GM13976 (cell line): ENCODE measurements around the gene MPZL2.

Source experiments
- DNase-seq: peaks from one replicate; pipeline ENCODE4 v3.0.0; 2012; ENCODE audit warnings: low spot score
- CTCF ChIP-seq: IDR thresholded peaks from 2 replicates; pipeline ENCODE4 v1.5.1; 2012; ENCODE audit warnings: borderline replicate concordance, mild to moderate bottlenecking; ENCODE audit not compliant: insufficient read depth; ENCODE audit errors: extremely low read depth, missing control alignments, control extremely low read depth
- in situ Hi-C: fragments of 300-500 bp; cut with MboI; formaldehyde crosslinking; loops from one replicate; pipeline ENCODE4 v1.12.0; 2022; ENCODE audit warnings: low sequenced_read_pairs, mixed read lengths, inconsistent platforms; ENCODE audit not compliant: unreplicated experiment

The MPZL2 gene

GRCh38 chr11:118214210-118214914 is 49.7 kb downstream of the MPZL2 start:
- no peak for TF ChIP-seq CTCF
- in situ Hi-C loops, result no loop called here
- DNase-seq, result no peak

- no peak for DNase-seq
- in situ Hi-C loops, result no loop called here
- TF ChIP-seq CTCF, result no peak
Observed at GRCh38 chr11:118213781-118214180, 50.3 kb downstream of the MPZL2 start.

- no peak for DNase-seq
Observed at GRCh38 chr11:118213201-118213600, 50.9 kb downstream of the MPZL2 start.

GRCh38 chr11:118212781-118213191 is 51.3 kb downstream of the MPZL2 start:
- no peak for DNase-seq
- no peak for TF ChIP-seq CTCF
- in situ Hi-C loops, result no loop called here

More at GRCh38 chr11:118213201-118213600, 50.9 kb downstream of the MPZL2 start:
- TF ChIP-seq CTCF, result no peak
- in situ Hi-C loops, result no loop called here

GRCh38 chr11:118212131-118212725 is 51.9 kb downstream of the MPZL2 start:
- TF ChIP-seq CTCF, result no peak
- DNase-seq, result no peak
- in situ Hi-C loops, result no loop called here

- in situ Hi-C loops, result no loop called here
- no peak for TF ChIP-seq CTCF
- DNase-seq, result no peak
Observed at GRCh38 chr11:118211006-118211405, 53.1 kb downstream of the MPZL2 start.
